T-helper 1 cell treated with Interleukin-12 subunit alpha and Interleukin-12 subunit beta and Interleukin-4 antibody, amounts not matched to agents 30 μg/mL and 1 μg/mL, for 36 hours (primary cell): ENCODE results near the gene TUBB4B.

Experiments used
- H3K27ac Mint-ChIP-seq: one replicate; pipeline ENCODE4 v1.8.0; 2021; ENCODE audit warnings: mild to moderate bottlenecking, mixed read lengths
- H3K27me3 Mint-ChIP-seq: one replicate; pipeline ENCODE4 v1.8.0; 2021; ENCODE audit warnings: low read depth, mixed read lengths
- H3K36me3 Mint-ChIP-seq: one replicate; pipeline ENCODE4 v1.8.0; 2021; ENCODE audit warnings: low read depth, mixed read lengths
- H3K4me1 Mint-ChIP-seq: one replicate; pipeline ENCODE4 v1.8.0; 2021; ENCODE audit warnings: low read depth, mixed read lengths
- H3K4me3 Mint-ChIP-seq: one replicate; pipeline ENCODE4 v1.8.0; 2021; ENCODE audit warnings: mild to moderate bottlenecking, moderate library complexity, mixed read lengths
- H3K9me3 Mint-ChIP-seq: one replicate; pipeline ENCODE4 v1.8.0; 2021; ENCODE audit warnings: mixed read lengths

The TUBB4B gene

GRCh38 chr9:137279741-137280473 is 38.8 kb downstream of the TUBB4B start:
- Mint-ChIP-seq H3K4me1 (peaks cover 11% of the 10 kb centered on the region), H3K27me3 (no peaks in the 10 kb centered on the region), H3K9me3 (no peaks in the 10 kb centered on the region), H3K4me3 (no peak overlapping the region), H3K27ac (no peak overlapping the region), H3K36me3 (peaks cover 5% of the 10 kb centered on the region)

- peaks cover 10% of the 10 kb centered on the region for H3K4me1 Mint-ChIP-seq
- no peaks in the 10 kb centered on the region for H3K9me3 Mint-ChIP-seq
- H3K4me3 Mint-ChIP-seq: no peak overlapping the region
- no peak overlapping the region for H3K27ac Mint-ChIP-seq
- no peaks in the 10 kb centered on the region for H3K27me3 Mint-ChIP-seq
- H3K36me3 Mint-ChIP-seq: peaks cover 5% of the 10 kb centered on the region
Measured at GRCh38 chr9:137280474-137281344, 39.6 kb downstream of the TUBB4B start.

- no peak overlapping the region for H3K4me3 Mint-ChIP-seq
- no peaks in the 10 kb centered on the region for H3K27me3 Mint-ChIP-seq
- H3K27ac Mint-ChIP-seq: no peak overlapping the region
- peaks cover 5% of the 10 kb centered on the region for H3K36me3 Mint-ChIP-seq
- H3K9me3 Mint-ChIP-seq: no peaks in the 10 kb centered on the region
- peaks cover 9% of the 10 kb centered on the region for H3K4me1 Mint-ChIP-seq
Measured at GRCh38 chr9:137281345-137282116, 40.4 kb downstream of the TUBB4B start.

- no peak overlapping the region for H3K27ac Mint-ChIP-seq
Measured at GRCh38 chr9:137286975-137287383, 45.9 kb downstream of the TUBB4B start.

GRCh38 chr9:137293094-137293481 is 52.0 kb downstream of the TUBB4B start:
- Mint-ChIP-seq H3K27me3 (peaks cover 36% of the 10 kb centered on the region), H3K4me3 (no peak overlapping the region), H3K36me3 (peaks cover 1% of the 10 kb centered on the region), H3K4me1 (peaks cover 6% of the 10 kb centered on the region), H3K9me3 (no peaks in the 10 kb centered on the region), H3K27ac (no peak overlapping the region)

More at GRCh38 chr9:137286975-137287383, 45.9 kb downstream of the TUBB4B start:
- Mint-ChIP-seq H3K9me3 (no peaks in the 10 kb centered on the region), H3K36me3 (peaks cover 5% of the 10 kb centered on the region), H3K27me3 (no peaks in the 10 kb centered on the region), H3K4me3 (no peak overlapping the region), H3K4me1 (peaks cover 4% of the 10 kb centered on the region)
